ENCODE data around the gene FOXJ3.

Gene FOXJ3

GRCh38 chr1:42258218-42258617, 76.8 kb downstream of the FOXJ3 start:
- no peak for TF ChIP-seq ZNF274 (IDR thresholded peaks at IDR 0.05; ENCODE audit: low read depth, low read length)
- Histone ChIP-seq H3K4me1 (ENCODE audit: insufficient read depth, insufficient read length) (no peaks in the 10 kb centered on the region), H3K27me3 (ENCODE audit: insufficient read depth, insufficient read length) (no peaks in the 10 kb centered on the region), H3K36me3 (ENCODE audit: insufficient read depth, insufficient read length, low read length) (peaks cover 15% of the 10 kb centered on the region), H3K9ac (ENCODE audit: insufficient read length, low read depth) (no peak overlapping the region), H3K4me3 (ENCODE audit: insufficient read length, low read depth) (no peak overlapping the region), H3K9me3 (ENCODE audit: insufficient read depth, low read length) (no peaks in the 10 kb centered on the region)
- no peak for DNase-seq (ENCODE audit: low read depth, low spot score)

DNA sequence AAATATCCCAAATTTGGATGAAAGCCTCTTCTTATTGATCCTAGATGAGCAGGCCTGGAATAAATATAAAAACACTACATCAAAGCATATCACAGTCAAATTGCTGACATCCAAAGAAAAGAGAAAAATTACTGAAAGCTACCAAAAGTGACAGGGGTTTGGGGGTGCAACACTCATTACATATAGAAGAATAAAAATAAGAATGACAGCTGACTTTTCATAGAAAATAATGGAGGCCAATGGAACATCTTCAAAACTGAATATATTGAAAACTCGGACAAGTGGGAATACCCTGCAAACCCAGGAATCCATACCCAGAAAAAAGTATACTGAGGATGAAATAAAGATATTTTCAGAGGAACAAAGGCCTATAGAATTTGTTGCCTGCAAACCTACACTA, 84.0 kb downstream of the FOXJ3 start:
- H3K27me3 ChIP-seq (ENCODE audit: insufficient read depth, insufficient read length), result no peaks in the 10 kb centered on the region
- no peak for TF ChIP-seq ZNF274 (IDR thresholded peaks at IDR 0.05; ENCODE audit: low read depth, low read length)
- no peak for TF ChIP-seq SUZ12 (IDR thresholded peaks at IDR 0.05; ENCODE audit: extremely low read depth, insufficient read depth, insufficient read length)
- no peak for TF ChIP-seq YY1 (IDR thresholded peaks at IDR 0.05; ENCODE audit: insufficient read depth, insufficient read length)
- H3K4me3 ChIP-seq (ENCODE audit: insufficient read length, low read depth), result no peak overlapping the region
- peaks cover 9% of the 10 kb centered on the region for H3K36me3 ChIP-seq (ENCODE audit: insufficient read depth, insufficient read length, low read length)
- no peaks in the 10 kb centered on the region for H3K4me1 ChIP-seq (ENCODE audit: insufficient read depth, insufficient read length)
- H3K9me3 ChIP-seq (ENCODE audit: insufficient read depth, low read length), result no peaks in the 10 kb centered on the region
- DNase-seq (ENCODE audit: low read depth, low spot score), result no peak
- H3K9ac ChIP-seq (ENCODE audit: insufficient read length, low read depth), result no peak overlapping the region

- H3K9me3 ChIP-seq (ENCODE audit: insufficient read depth, low read length), result no peaks in the 10 kb centered on the region
- H3K36me3 ChIP-seq (ENCODE audit: insufficient read depth, insufficient read length, low read length), result peaks cover 9% of the 10 kb centered on the region
- H3K4me1 ChIP-seq (ENCODE audit: insufficient read depth, insufficient read length), result no peaks in the 10 kb centered on the region
- DNase-seq (ENCODE audit: low read depth, low spot score), result no peak
- H3K9ac ChIP-seq (ENCODE audit: insufficient read length, low read depth), result no peak overlapping the region
- no peak overlapping the region for H3K4me3 ChIP-seq (ENCODE audit: insufficient read length, low read depth)
- no peaks in the 10 kb centered on the region for H3K27me3 ChIP-seq (ENCODE audit: insufficient read depth, insufficient read length)
- TF ChIP-seq SUZ12 (IDR thresholded peaks at IDR 0.05; ENCODE audit: extremely low read depth, insufficient read depth, insufficient read length) (no peak), YY1 (IDR thresholded peaks at IDR 0.05; ENCODE audit: insufficient read depth, insufficient read length) (no peak), ZNF274 (IDR thresholded peaks at IDR 0.05; ENCODE audit: low read depth, low read length) (no peak)
Measured at GRCh38 chr1:42250164-42250563, 84.9 kb downstream of the FOXJ3 start.

DNA sequence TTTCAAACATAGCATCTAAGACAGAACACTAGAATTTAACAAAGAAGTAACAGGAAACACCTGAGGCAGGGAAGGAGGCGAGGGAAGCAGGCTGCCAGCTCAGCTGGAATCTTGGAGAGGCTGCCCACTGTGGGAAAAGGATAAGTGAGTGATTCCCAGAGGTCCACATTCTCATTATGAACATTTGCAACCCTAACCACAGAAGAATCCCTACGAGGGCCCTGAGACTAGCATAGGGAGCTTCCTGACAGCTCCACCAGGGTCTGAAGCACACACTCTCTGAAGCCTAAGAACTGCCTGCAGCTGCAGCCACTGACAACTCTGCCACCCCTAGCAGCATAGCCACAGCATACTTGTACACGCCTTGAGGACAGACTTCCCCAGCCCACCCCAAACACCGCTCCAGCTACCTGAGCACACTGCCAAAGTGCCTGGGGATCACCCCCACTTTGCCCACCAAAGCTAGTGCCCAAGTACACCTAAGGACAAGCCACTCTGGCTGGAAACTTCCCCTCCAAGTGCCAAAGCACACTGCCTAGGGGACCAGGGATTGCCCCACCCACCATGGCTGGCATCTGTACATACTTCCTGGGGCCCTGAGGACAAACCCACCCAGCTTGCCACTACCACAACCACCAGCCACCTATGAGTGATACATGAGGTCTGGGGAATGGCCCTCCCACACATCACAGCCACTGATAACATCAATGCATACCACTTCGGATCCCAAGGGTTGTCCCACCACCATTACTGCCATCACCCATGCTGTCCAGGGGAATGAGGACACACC, 93.9 kb downstream of the FOXJ3 start:
- Histone ChIP-seq H3K9ac (ENCODE audit: insufficient read length, low read depth) (no peak overlapping the region), H3K4me3 (ENCODE audit: insufficient read length, low read depth) (no peak overlapping the region), H3K36me3 (ENCODE audit: insufficient read depth, insufficient read length, low read length) (peaks cover 4% of the 10 kb centered on the region), H3K4me1 (ENCODE audit: insufficient read depth, insufficient read length) (peaks cover 5% of the 10 kb centered on the region), H3K27me3 (ENCODE audit: insufficient read depth, insufficient read length) (no peaks in the 10 kb centered on the region), H3K9me3 (ENCODE audit: insufficient read depth, low read length) (peaks cover 46% of the 10 kb centered on the region)
- no peak for DNase-seq (ENCODE audit: low read depth, low spot score)
- no peak for TF ChIP-seq YY1 (IDR thresholded peaks at IDR 0.05; ENCODE audit: insufficient read depth, insufficient read length)
- no peak for TF ChIP-seq ZNF274 (IDR thresholded peaks at IDR 0.05; ENCODE audit: low read depth, low read length)
- no peak for TF ChIP-seq SUZ12 (IDR thresholded peaks at IDR 0.05; ENCODE audit: extremely low read depth, insufficient read depth, insufficient read length)

- Histone ChIP-seq H3K4me1 (ENCODE audit: insufficient read depth, insufficient read length) (peaks cover 5% of the 10 kb centered on the region), H3K36me3 (ENCODE audit: insufficient read depth, insufficient read length, low read length) (peaks cover 4% of the 10 kb centered on the region), H3K9ac (ENCODE audit: insufficient read length, low read depth) (no peak overlapping the region)
Measured at GRCh38 chr1:42239555-42239954, 95.5 kb downstream of the FOXJ3 start.

DNA sequence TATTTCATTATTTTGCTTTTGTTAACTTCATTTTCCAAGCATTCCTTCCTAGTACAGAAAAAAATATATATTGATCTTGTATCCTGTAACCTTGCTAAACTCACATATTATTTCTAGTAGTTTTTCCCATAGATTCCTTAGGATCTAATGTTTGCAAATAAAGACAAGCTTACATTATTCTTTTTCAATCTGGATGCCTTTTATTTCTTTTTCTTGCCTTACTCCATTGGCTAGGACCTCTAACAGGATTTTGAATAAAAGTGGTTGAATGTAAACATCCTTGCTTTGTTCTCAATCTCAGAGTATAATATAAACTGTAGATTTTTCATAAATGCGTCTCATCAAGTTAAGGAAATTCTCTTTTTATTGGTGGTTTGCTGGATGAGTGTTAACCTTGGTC, 96.0 kb downstream of the FOXJ3 start:
- no peak for TF ChIP-seq YY1 (IDR thresholded peaks at IDR 0.05; ENCODE audit: insufficient read depth, insufficient read length)
- no peak for TF ChIP-seq SUZ12 (IDR thresholded peaks at IDR 0.05; ENCODE audit: extremely low read depth, insufficient read depth, insufficient read length)
- no peak for TF ChIP-seq ZNF274 (IDR thresholded peaks at IDR 0.05; ENCODE audit: low read depth, low read length)
- H3K9me3 ChIP-seq (ENCODE audit: insufficient read depth, low read length), result peaks cover 65% of the 10 kb centered on the region
- H3K9ac ChIP-seq (ENCODE audit: insufficient read length, low read depth), result no peak overlapping the region
- no peak overlapping the region for H3K4me3 ChIP-seq (ENCODE audit: insufficient read length, low read depth)
- H3K4me1 ChIP-seq (ENCODE audit: insufficient read depth, insufficient read length), result peaks cover 5% of the 10 kb centered on the region
- H3K27me3 ChIP-seq (ENCODE audit: insufficient read depth, insufficient read length), result no peaks in the 10 kb centered on the region
- DNase-seq (ENCODE audit: low read depth, low spot score), result no peak
- no peaks in the 10 kb centered on the region for H3K36me3 ChIP-seq (ENCODE audit: insufficient read depth, insufficient read length, low read length)

More at GRCh38 chr1:42239555-42239954, 95.5 kb downstream of the FOXJ3 start:
- DNase-seq (ENCODE audit: low read depth, low spot score), result no peak
- Histone ChIP-seq H3K27me3 (ENCODE audit: insufficient read depth, insufficient read length) (no peaks in the 10 kb centered on the region), H3K4me3 (ENCODE audit: insufficient read length, low read depth) (no peak overlapping the region), H3K9me3 (ENCODE audit: insufficient read depth, low read length) (peaks cover 62% of the 10 kb centered on the region)
- no peak for TF ChIP-seq YY1 (IDR thresholded peaks at IDR 0.05; ENCODE audit: insufficient read depth, insufficient read length)
- TF ChIP-seq SUZ12 (IDR thresholded peaks at IDR 0.05; ENCODE audit: extremely low read depth, insufficient read depth, insufficient read length), result no peak
- TF ChIP-seq ZNF274 (IDR thresholded peaks at IDR 0.05; ENCODE audit: low read depth, low read length), result no peak

DNA sequence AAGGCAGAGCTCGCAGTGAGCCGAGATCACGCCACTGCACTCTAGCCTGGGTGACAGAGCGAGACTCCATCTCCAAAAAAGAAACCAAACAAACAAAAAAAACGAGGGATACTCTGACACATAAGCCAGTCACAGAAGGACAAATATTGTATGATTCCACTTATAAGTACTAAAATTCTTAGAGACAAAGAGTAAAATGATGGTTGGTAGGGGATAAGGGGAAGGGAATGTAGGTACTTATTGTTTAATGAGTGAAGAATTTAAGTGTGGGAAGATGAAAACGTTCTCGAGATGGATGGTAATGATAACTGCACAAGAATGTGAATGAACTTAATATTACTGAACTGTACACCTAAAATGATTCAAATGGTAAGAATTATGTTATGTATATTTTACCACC, 103.8 kb downstream of the FOXJ3 start:
- Histone ChIP-seq H3K9ac (ENCODE audit: insufficient read length, low read depth) (no peak overlapping the region), H3K36me3 (ENCODE audit: insufficient read depth, insufficient read length, low read length) (peaks cover 6% of the 10 kb centered on the region), H3K27me3 (ENCODE audit: insufficient read depth, insufficient read length) (no peaks in the 10 kb centered on the region), H3K4me3 (ENCODE audit: insufficient read length, low read depth) (no peak overlapping the region), H3K4me1 (ENCODE audit: insufficient read depth, insufficient read length) (no peaks in the 10 kb centered on the region), H3K9me3 (ENCODE audit: insufficient read depth, low read length) (peaks cover 20% of the 10 kb centered on the region)
- DNase-seq (ENCODE audit: low read depth, low spot score), result no peak
- TF ChIP-seq ZNF274 (IDR thresholded peaks at IDR 0.05; ENCODE audit: low read depth, low read length) (no peak), YY1 (IDR thresholded peaks at IDR 0.05; ENCODE audit: insufficient read depth, insufficient read length) (no peak), SUZ12 (IDR thresholded peaks at IDR 0.05; ENCODE audit: extremely low read depth, insufficient read depth, insufficient read length) (no peak)
